ENCODE results near the gene CD22.

- TF ChIP-seq, protein P1, sequence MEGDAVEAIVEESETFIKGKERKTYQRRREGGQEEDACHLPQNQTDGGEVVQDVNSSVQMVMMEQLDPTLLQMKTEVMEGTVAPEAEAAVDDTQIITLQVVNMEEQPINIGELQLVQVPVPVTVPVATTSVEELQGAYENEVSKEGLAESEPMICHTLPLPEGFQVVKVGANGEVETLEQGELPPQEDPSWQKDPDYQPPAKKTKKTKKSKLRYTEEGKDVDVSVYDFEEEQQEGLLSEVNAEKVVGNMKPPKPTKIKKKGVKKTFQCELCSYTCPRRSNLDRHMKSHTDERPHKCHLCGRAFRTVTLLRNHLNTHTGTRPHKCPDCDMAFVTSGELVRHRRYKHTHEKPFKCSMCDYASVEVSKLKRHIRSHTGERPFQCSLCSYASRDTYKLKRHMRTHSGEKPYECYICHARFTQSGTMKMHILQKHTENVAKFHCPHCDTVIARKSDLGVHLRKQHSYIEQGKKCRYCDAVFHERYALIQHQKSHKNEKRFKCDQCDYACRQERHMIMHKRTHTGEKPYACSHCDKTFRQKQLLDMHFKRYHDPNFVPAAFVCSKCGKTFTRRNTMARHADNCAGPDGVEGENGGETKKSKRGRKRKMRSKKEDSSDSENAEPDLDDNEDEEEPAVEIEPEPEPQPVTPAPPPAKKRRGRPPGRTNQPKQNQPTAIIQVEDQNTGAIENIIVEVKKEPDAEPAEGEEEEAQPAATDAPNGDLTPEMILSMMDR (conservative IDR thresholded peaks at IDR 0.05; ENCODE audit: low read depth, low read length), result no peak
- no peak for TF ChIP-seq POLR2A (IDR thresholded peaks at IDR 0.05; ENCODE audit: low read depth, low read length)
Observed at GRCh38 chr19:35301961-35302360, 27.0 kb upstream of the CD22 start.

Data from IMR-90 (cell line).